ENCODE results near the gene TSEN2. TPM values are rescaled to one million over a fixed set of nuclear protein-coding genes. Genes with fewer than 3 reads are reported as not detected.
"Not testable (repeated sequence)": the region's sequence is repeated elsewhere in the genome, so short reads cannot be mapped to it uniquely, and the experiment has no call there.

The TSEN2 gene
- total RNA-seq, 2 experiments from 2014 or later = 17.8 to 19.4 TPM

DNA sequence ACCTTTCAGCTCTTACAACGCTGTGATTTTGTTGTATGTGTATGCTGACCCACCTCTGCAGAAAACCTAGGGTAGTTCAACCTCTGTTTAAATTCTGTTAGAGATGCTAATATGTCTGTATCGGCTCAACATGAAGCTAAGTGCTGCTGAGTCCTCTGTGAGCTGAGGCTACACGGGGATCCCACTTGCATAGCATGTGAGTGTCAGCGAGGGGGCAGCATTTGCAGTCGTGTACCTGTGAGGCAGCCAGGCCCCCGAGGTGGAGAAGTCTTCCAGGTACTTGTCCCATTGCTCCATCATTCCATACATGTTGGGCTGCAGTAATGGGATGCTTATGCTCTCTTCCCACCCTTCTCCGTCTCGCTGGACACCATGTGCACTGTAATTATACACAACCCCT is 57.3 kb downstream of the TSEN2 start:
- H3K27me3 Mint-ChIP-seq = no peaks in the 10 kb centered on the region
- H3K4me3 Mint-ChIP-seq = no peak overlapping the region
- CTCF ChIA-PET = no interaction called here
- ATAC-seq (no peak), DNase-seq (peak; percentile 37)
- intact Hi-C loops (cut with DNase I, micrococcal nuclease) = no loop called here
- no peaks in the 10 kb centered on the region for H3K9me3 Mint-ChIP-seq (ENCODE audit: low read depth)
- peaks cover 2% of the 10 kb centered on the region for H3K36me3 Mint-ChIP-seq (ENCODE audit: low read depth)
- H3K27ac Mint-ChIP-seq = no peak overlapping the region
- H3K4me1 Mint-ChIP-seq = no peaks in the 10 kb centered on the region
- POLR2A ChIA-PET = no interaction called here

DNA sequence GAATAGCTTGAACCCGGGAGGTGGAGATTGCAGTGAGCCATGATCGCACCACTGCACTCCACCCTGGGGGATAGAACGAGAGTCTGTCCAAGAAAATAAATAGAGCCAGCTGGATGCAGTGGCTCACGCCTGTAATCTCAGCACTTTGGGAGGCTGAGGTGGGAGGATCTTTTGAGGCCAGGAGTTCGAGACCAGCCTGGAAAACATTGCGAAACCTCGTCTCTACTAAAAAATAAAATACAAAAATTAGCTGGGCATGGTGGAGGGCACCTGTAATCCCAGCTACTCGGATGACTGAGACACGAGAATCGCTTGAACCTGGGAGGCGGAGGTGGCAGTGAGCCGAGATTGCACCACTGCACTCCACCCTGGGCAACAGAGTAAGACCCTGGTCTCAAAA is 59.2 kb downstream of the TSEN2 start:
- H3K27ac Mint-ChIP-seq; ATAC-seq; POLR2A ChIA-PET; H3K4me1 Mint-ChIP-seq; H3K27me3 Mint-ChIP-seq; H3K9me3 Mint-ChIP-seq (ENCODE audit: low read depth); DNase-seq; H3K36me3 Mint-ChIP-seq (ENCODE audit: low read depth); intact Hi-C loops (cut with DNase I, micrococcal nuclease); H3K4me3 Mint-ChIP-seq: not testable (repeated sequence)
- CTCF ChIA-PET = interaction anchor here (0.6 kb wide), 1 partner anchor 160 kb away, joined by 3 read pairs; no protein-coding TSS in a partner anchor

DNA sequence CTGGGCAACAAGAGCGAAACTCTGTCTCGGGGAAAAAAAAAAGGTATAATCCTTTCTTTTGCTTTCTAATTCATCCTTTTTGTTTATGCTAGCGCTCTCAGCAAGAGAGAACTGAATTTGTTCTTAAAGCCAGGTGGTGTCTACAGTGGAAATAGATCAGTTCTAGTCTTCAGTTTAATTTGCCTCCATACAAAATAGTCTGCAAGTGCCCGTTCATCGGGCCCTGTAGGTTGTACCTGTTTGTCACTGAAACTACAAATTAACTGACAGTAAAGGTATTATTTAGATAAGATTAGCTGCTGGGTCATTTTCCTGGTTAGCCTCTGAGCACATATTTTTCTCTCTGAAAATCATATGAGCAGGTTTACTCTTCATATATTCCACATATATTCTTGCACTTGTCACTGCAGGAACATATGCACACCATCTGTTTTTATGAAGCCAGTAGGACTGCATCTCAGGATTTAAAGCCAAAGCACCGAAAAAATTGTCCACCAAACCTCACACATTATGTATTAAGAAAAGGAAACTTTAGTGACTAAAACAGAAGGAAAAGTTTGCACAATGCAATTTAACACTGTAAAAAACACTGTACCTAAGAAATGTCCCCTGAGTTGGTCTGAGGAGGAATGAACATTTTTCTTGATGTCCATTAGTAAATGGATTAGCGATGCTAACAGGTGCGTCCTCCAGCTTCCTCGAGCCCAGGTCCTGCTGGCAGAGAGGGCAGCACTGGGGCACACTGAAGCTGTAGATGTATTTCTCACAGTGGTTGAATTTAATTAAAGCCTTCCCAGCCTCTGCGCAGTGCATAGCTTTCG is 60.6 kb downstream of the TSEN2 start:
- intact Hi-C loops (cut with DNase I, micrococcal nuclease) = no loop called here
- no peak overlapping the region for H3K4me3 Mint-ChIP-seq
- no peak for ATAC-seq
- H3K36me3 Mint-ChIP-seq (ENCODE audit: low read depth) = no peaks in the 10 kb centered on the region
- no peak for DNase-seq
- POLR2A ChIA-PET = no interaction called here
- H3K9me3 Mint-ChIP-seq (ENCODE audit: low read depth) = no peaks in the 10 kb centered on the region
- H3K27ac Mint-ChIP-seq = no peak overlapping the region
- CTCF ChIA-PET = interaction anchor here (0.7 kb wide), 3 partner anchors 119 to 452 kb away, joined by 3 read pairs; no protein-coding TSS in a partner anchor
- no peaks in the 10 kb centered on the region for H3K4me1 Mint-ChIP-seq
- H3K27me3 Mint-ChIP-seq = no peaks in the 10 kb centered on the region

DNA sequence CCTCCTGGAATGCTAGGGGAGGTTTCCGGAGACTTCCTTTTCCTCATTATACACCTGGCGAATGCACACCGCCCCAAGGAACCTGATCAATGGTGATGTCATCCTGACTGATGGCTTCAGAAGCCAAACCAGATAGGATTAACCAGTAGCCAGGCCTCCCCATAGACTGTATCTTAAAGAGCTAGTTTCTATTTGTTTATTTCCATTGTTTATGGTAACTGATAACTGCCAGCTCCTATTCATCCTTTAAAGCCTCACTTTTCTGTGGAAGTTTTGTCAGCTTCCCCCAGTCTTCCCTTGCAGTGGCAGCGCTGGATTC is 61.2 kb downstream of the TSEN2 start, which contains the start of gene MKRN2OS:
TSS of gene MKRN2OS (minus strand) at position 27 of the 319 bp plus-strand sequence. CDS start 35 bp downstream, outside the sequence.
- Mint-ChIP-seq H3K4me1 (no peaks in the 10 kb centered on the region), H3K27me3 (peaks cover 2% of the 10 kb centered on the region), H3K27ac (no peak within 1 kb of the TSS), H3K9me3 (ENCODE audit: low read depth) (no peaks in the 10 kb centered on the region), H3K36me3 (ENCODE audit: low read depth) (no peaks in the 10 kb centered on the region), H3K4me3 (no peak within 1 kb of the TSS)
- intact Hi-C loops (cut with DNase I, micrococcal nuclease) = no loop called here
- ChIA-PET CTCF (interaction anchor here (0.7 kb wide), 2 partner anchors 118 to 452 kb away, joined by 3 read pairs; no protein-coding TSS in a partner anchor), POLR2A (no interaction called here)
- ATAC-seq (no peak), DNase-seq (no peak)

DNA sequence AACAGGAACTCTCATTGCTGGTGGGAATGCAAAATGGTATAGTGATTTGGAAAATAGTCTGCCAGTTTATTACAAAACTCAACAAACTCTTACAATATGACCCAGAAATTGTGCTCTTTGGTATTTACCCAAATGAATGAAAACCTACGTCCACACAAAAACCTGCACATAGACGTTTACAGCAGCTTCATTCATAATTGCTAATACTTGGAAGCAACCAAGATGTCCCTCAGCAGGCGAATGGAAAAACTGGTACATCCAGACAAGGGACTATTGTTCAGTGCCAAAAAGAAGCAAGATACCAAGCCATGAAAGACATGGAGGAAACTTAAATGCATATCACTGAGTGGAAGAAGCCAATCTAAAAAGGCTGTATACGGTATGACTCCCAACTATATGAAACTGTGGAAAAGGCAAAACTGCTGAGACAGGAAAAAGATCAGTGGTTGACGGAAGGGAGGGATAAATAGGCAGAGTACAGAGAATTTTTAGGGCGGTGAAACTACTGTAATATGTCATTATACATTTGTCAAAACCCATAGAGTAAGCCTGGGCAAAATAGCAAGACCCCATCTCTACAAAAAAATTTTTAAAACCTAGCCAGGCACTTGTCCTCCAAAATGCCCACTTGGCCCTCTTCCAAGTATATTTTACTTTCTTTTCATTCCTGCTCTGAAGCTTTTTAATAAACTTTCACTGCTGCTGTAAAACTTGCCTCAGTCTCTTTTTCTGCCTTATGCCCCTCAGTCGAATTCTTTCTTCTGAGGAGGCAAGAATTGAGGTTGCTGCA is 65.9 kb downstream of the TSEN2 start:
- ATAC-seq (no peak), DNase-seq (no peak)
- ChIA-PET POLR2A (no interaction called here), CTCF (no interaction called here)
- Mint-ChIP-seq H3K27ac (no peak overlapping the region), H3K4me1 (no peaks in the 10 kb centered on the region), H3K9me3 (ENCODE audit: low read depth) (no peaks in the 10 kb centered on the region), H3K36me3 (ENCODE audit: low read depth) (no peaks in the 10 kb centered on the region), H3K27me3 (peaks cover 17% of the 10 kb centered on the region), H3K4me3 (no peak overlapping the region)
- intact Hi-C loops (cut with DNase I, micrococcal nuclease) = loop anchor here in 1 of 2 experiments (10.0 kb wide), 1 partner anchor 415 kb away; no protein-coding TSS in a partner anchor

DNA sequence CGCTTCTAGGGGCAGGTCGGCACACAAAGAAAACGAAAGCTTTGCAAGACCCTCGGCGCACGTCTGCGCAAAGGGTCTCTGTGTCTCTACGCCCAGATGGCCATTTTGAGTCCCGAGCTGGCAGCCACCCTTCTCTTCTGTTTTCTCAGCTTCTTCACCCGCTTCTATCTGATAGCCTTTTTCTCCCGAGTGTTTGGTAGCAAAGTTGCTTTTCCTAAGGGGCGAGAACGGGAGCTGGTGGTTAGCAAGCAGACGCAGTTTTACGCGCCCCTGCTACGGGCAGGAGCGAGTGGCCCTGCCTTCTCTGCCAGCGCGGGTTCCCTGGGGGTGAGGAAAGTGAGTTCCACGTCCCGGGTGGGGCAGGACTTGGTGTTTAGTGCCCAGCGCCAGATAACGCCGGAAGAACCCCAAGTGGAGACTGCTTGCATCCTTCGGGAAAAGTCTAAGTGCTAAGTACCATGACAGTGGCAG is 69.7 kb downstream of the TSEN2 start:
- POLR2A ChIA-PET = interaction anchor here (1.0 kb wide), 1 partner anchor 78 kb away, joined by 3 read pairs; no protein-coding TSS in a partner anchor
- CTCF ChIA-PET = interaction anchor here (0.6 to 0.9 kb wide), 3 partner anchors 45 to 256 kb away, joined by 3 read pairs; no protein-coding TSS in a partner anchor
- DNase-seq = peak; percentile 21
- H3K9me3 Mint-ChIP-seq (ENCODE audit: low read depth) = no peaks in the 10 kb centered on the region
- H3K4me3 Mint-ChIP-seq = peak overlapping the region; percentile 78
- no peak overlapping the region for H3K27ac Mint-ChIP-seq
- peaks cover 21% of the 10 kb centered on the region for H3K4me1 Mint-ChIP-seq
- intact Hi-C loops (cut with DNase I, micrococcal nuclease) = loop anchor here in 1 of 2 experiments (10.0 kb wide), 1 partner anchor 411 kb away; no protein-coding TSS in a partner anchor
- H3K27me3 Mint-ChIP-seq = peaks cover 24% of the 10 kb centered on the region
- H3K36me3 Mint-ChIP-seq (ENCODE audit: low read depth) = no peaks in the 10 kb centered on the region
- no peak for ATAC-seq

DNA sequence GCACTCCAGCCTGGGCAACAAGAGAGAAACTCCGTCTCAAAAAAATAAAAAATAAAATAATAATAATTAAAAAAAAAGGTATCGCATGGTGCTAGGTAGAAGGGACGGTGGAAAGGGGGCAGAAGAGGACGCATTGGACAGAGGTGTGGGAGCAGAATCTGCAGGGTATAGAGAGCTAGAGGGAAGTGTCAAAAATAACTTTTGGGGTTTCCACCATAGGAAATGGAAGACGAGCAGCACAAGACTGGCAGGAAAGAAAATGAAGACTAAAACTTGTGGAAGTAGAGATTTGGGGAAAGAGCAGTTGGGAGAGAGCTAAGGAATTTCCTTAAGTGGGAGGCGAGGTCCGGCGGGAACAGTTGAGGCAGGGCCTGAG is 72.0 kb downstream of the TSEN2 start:
- Mint-ChIP-seq H3K27me3 (peaks cover 22% of the 10 kb centered on the region), H3K9me3 (ENCODE audit: low read depth) (no peaks in the 10 kb centered on the region), H3K4me3 (peak overlapping the region; percentile 87), H3K4me1 (peaks cover 45% of the 10 kb centered on the region), H3K36me3 (ENCODE audit: low read depth) (no peaks in the 10 kb centered on the region), H3K27ac (peak overlapping the region; percentile 84)
- DNase-seq (no peak), ATAC-seq (no peak)
- intact Hi-C loops (cut with DNase I, micrococcal nuclease) = loop anchor here (2.0 to 10.0 kb wide), 10 partner anchors 108 to 1621 kb away; partner anchors contain the start of genes LSM3 (in 1 of the 2), RAF1 (in 1 of the 2), TAMM41 (in 1 of the 2) and VGLL4 (in 1 of the 2)
- CTCF ChIA-PET = interaction anchor here (1.0 to 1.5 kb wide), 2 partner anchors 74 to 163 kb away, joined by 3 to 4 read pairs; no protein-coding TSS in a partner anchor
- POLR2A ChIA-PET = no interaction called here

DNA sequence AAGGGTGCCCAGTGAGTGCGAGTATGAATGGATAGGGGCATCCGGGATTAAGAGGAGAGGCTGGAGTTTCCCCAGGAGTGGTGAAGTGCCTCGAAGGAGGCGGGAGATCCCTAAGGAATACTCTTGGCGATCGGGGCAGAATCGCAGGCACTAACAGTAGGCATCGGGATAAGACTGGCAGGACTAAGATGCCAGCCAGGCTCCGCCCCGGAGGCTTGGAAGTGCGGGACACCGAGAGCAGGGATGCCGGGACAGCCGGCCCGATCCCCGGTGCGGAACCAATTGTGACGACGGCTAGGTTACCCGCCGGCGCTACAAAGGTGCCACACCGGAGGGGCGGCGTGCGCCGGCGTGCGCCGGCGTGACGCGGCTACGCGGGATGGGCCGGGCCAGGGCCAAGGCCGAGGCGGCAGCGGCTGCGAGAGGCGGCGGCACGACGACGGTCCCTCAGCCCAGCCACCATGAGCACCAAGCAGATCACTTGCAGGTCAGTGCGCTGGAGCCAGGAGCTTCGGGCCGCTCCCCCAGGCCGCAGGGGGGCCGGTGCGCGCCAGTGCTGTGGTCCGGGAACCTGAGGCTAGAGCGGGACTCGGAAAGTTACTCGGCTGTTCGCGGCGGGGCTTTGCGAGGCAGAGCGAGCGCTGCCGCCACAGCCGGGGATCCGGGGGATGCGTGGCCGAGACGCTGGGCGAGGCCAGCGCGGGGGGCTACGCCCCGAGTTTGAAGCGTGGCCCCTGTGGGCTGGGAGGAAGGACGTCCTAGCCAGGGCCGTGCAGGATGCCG is 72.6 kb downstream of the TSEN2 start, which contains the start of gene MKRN2:
TSS of gene MKRN2 (plus strand) at position 398 of the 783 bp plus-strand sequence. CDS start at position 462, 64 bp downstream.
- intact Hi-C loops (cut with DNase I, micrococcal nuclease) = loop anchor here (1.0 to 10.0 kb wide), 14 partner anchors 73 to 1620 kb away; partner anchors contain the start of genes RAF1 (in 2 of the 2), TSEN2 (in 2 of the 2), LSM3 (in 1 of the 2) and RPL32 (in 1 of the 2)
- CTCF ChIA-PET = no interaction called here
- POLR2A ChIA-PET = interaction anchor here (1.0 kb wide), 1 partner anchor 107 kb away, joined by 3 read pairs; the partner anchor contains the start of gene RAF1
- ATAC-seq = peak; percentile 86
- H3K9me3 Mint-ChIP-seq (ENCODE audit: low read depth) = no peaks in the 10 kb centered on the region
- H3K36me3 Mint-ChIP-seq (ENCODE audit: low read depth) = no peaks in the 10 kb centered on the region
- peaks cover 51% of the 10 kb centered on the region for H3K4me1 Mint-ChIP-seq
- H3K4me3 Mint-ChIP-seq = peak within 1 kb of the TSS; percentile 87
- H3K27ac Mint-ChIP-seq = peak within 1 kb of the TSS; percentile 92
- peak; percentile 91 for DNase-seq
- peaks cover 22% of the 10 kb centered on the region for H3K27me3 Mint-ChIP-seq

DNA sequence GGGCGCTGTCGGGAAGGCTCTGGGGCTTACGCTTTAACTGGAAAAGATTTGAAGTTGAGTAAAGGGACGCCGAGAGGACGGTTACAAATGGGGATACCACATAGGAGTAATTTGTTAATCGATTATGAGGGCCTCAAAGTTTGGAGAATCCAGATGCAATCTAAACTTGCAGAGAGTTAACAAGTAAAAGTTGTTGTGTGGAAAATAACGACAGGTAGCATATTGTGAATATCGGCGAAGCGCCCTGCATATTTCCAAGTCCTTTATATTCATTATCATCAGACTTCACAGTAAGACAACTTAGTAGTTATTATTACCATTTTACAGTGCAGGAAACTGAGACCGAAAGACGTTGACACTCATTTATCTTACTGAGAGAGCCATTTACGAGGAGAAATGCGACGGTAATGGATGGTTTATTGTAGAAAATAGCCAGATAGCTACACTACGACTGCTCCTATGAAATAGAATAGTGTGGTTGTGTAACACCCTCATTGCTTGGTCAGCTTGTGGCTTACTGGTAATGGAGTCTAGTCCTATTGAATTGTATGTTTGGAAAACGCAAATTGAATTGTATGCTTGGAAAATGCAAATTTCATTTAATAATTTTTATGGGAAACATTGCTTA is 73.3 kb downstream of the TSEN2 start:
- no peak for ATAC-seq
- Mint-ChIP-seq H3K27me3 (peaks cover 22% of the 10 kb centered on the region), H3K9me3 (ENCODE audit: low read depth) (no peaks in the 10 kb centered on the region), H3K4me3 (peak overlapping the region; percentile 87), H3K36me3 (ENCODE audit: low read depth) (no peaks in the 10 kb centered on the region), H3K4me1 (peaks cover 58% of the 10 kb centered on the region), H3K27ac (peak overlapping the region; percentile 92)
- POLR2A ChIA-PET = interaction anchor here (0.6 to 1.0 kb wide), 4 partner anchors 12 to 238 kb away, joined by 3 to 5 read pairs (median 3); partner anchors contain the start of genes RAF1 and TSEN2
- intact Hi-C loops (cut with DNase I, micrococcal nuclease) = loop anchor here (1.0 to 10.0 kb wide), 14 partner anchors 73 to 1620 kb away; partner anchors contain the start of genes RAF1 (in 2 of the 2), TSEN2 (in 2 of the 2), LSM3 (in 1 of the 2) and RPL32 (in 1 of the 2)
- CTCF ChIA-PET = interaction anchor here (1.7 kb wide), 1 partner anchor 105 kb away, joined by 7 read pairs; no protein-coding TSS in a partner anchor
- DNase-seq = no peak

DNA sequence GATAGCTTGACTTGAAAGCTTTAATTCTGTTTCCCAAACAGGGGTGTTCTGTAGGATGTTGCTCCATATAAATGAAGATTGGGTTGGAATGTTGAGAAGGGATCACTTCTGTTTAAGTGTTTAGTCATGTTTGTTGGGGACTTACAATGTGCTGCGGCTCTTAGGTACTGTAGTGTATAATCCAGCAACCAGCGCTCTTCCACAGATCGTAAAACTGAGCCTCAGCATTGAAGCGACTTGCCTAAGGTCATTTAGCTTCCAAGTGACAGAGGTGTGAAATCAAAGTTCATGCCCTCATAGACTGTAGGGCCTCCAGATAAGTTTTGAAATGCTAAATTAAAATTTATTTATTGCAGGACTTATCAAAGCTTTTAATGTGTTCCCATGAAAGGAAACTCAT is 74.4 kb downstream of the TSEN2 start:
- Mint-ChIP-seq H3K27me3 (peaks cover 16% of the 10 kb centered on the region), H3K4me3 (peak overlapping the region; percentile 87), H3K9me3 (ENCODE audit: low read depth) (no peaks in the 10 kb centered on the region), H3K4me1 (peaks cover 60% of the 10 kb centered on the region), H3K27ac (no peak overlapping the region), H3K36me3 (ENCODE audit: low read depth) (no peaks in the 10 kb centered on the region)
- POLR2A ChIA-PET = interaction anchor here (0.8 to 1.1 kb wide), 3 partner anchors 13 to 75 kb away, joined by 3 to 5 read pairs (median 3); partner anchors contain the start of gene TSEN2
- CTCF ChIA-PET = interaction anchor here (1.7 kb wide), 1 partner anchor 104 kb away, joined by 7 read pairs; no protein-coding TSS in a partner anchor
- intact Hi-C loops (cut with DNase I, micrococcal nuclease) = loop anchor here in 1 of 2 experiments (5.0 to 10.0 kb wide), 7 partner anchors 361 to 1619 kb away; partner anchors contain the start of genes LSM3, TAMM41, VGLL4 and XPC
- no peak for DNase-seq
- ATAC-seq = no peak

Data from activated CD4-positive, alpha-beta T cell treated with anti-CD3 and anti-CD28 coated beads for 36 hours (primary cell).